Smooth muscle cell (in vitro differentiated cells): ENCODE results near the gene MYBPC2. TPM values are rescaled to one million over a fixed set of nuclear protein-coding genes. Genes with fewer than 3 reads are reported as not detected.

Experiments
- DNase-seq: peaks from one replicate; lab custom pipeline; 2025; ENCODE audit not compliant: unreplicated experiment; lab: John Stamatoyannopoulos, UW
- H2AFZ ChIP-seq: fragments of 200-600 bp; sonication (generic); 2 replicates; pipeline ENCODE4 v1.6.0; 2016; ENCODE audit warnings: antibody characterized with exemption, low read depth, mild to moderate bottlenecking
- H3F3A ChIP-seq: fragments of 200-600 bp; sonication (generic); 2 replicates; pipeline ENCODE4 v1.6.0; 2017; ENCODE audit warnings: antibody characterized with exemption, low read depth
- H3K27ac ChIP-seq: fragments of 200-600 bp; sonication (generic); 2 replicates; pipeline ENCODE4 v1.5.1; 2016; ENCODE audit warnings: low read depth, mild to moderate bottlenecking
- H3K27me3 ChIP-seq: fragments of 200-600 bp; sonication (generic); 2 replicates; pipeline ENCODE4 v1.6.1; 2016; ENCODE audit warnings: low read depth, mild to moderate bottlenecking
- H3K36me3 ChIP-seq: fragments of 200-600 bp; sonication (generic); 2 replicates; pipeline ENCODE4 v1.5.1; 2016; ENCODE audit warnings: low read depth
- H3K4me1 ChIP-seq: fragments of 200-600 bp; sonication (generic); 2 replicates; pipeline ENCODE4 v1.5.1; 2016; ENCODE audit warnings: low read depth
- H3K4me2 ChIP-seq: fragments of 200-600 bp; sonication (generic); 2 replicates; pipeline ENCODE4 v1.6.0; 2016; ENCODE audit warnings: mild to moderate bottlenecking
- H3K4me3 ChIP-seq: fragments of 200-600 bp; sonication (generic); 2 replicates; pipeline ENCODE4 v1.5.1; 2016; ENCODE audit warnings: mild to moderate bottlenecking
- H3K79me2 ChIP-seq: fragments of 200-600 bp; sonication (generic); 2 replicates; pipeline ENCODE4 v1.6.0; 2016; ENCODE audit warnings: low read depth, mild to moderate bottlenecking
- H3K9ac ChIP-seq: fragments of 200-600 bp; sonication (generic); 2 replicates; pipeline ENCODE4 v1.6.0; 2016; ENCODE audit warnings: low read depth
- H3K9me3 ChIP-seq: fragments of 200-600 bp; sonication (generic); replicated peaks from 2 replicates; pipeline ENCODE4 v1.5.1; 2016; ENCODE audit warnings: low read depth
- H4K20me1 ChIP-seq: fragments of 200-600 bp; sonication (generic); 2 replicates; pipeline ENCODE4 v1.6.0; 2016; ENCODE audit warnings: low read depth
- CTCF ChIP-seq: fragments of 200-600 bp; sonication (generic); IDR thresholded peaks from 2 replicates; pipeline ENCODE4 v1.5.1; 2017; ENCODE audit warnings: borderline replicate concordance, mild to moderate bottlenecking, antibody characterized with exemption; ENCODE audit not compliant: insufficient read depth, poor library complexity, severe bottlenecking
- WGBS: methylation state at CpG from one replicate; pipeline ENCODE4 v1.1.7; 2016; ENCODE audit warnings: low lambda C conversion rate; 5-methylcytosine and 5-hydroxymethylcytosine counted together
- polyA plus RNA-seq: library from polyadenylated mRNA; unstranded; fragments of >200 nt; fragmentation: Nextera tagmentation; extraction: Ambion mirVana; gene quantifications from 2 replicates; pipeline ENCODE4 v1.2.1, GENCODE V29; 2016
- total RNA-seq: library from RNA; depleted of rRNA; stranded (reverse); fragments of >200 nt; gene quantifications from 2 replicates; pipeline ENCODE4 v1.2.3, GENCODE V29; 2014

The MYBPC2 gene
- total and polyA plus RNA-seq, 2 experiments from 2014 or later = not detected

- Histone ChIP-seq H3K27me3 (no peaks in the 10 kb centered on the region), H3K4me1 (no peaks in the 10 kb centered on the region), H3K4me2 (no peak overlapping the region), H3K9ac (no peak overlapping the region), H3F3A (no peaks in the 10 kb centered on the region), H4K20me1 (no peaks in the 10 kb centered on the region), H2AFZ (no peak overlapping the region), H3K79me2 (no peaks in the 10 kb centered on the region), H3K27ac (no peak overlapping the region), H3K4me3 (no peak overlapping the region), H3K9me3 (no peaks in the 10 kb centered on the region), H3K36me3 (no peaks in the 10 kb centered on the region)
- TF ChIP-seq CTCF = no peak
- DNase-seq = no peak
- WGBS = 89% methylated on average over 19 of the region's 19 CpGs
These were observed 31.7 kb downstream of the MYBPC2 start for GRCh38 chr19:50464348-50464747.

- no peaks in the 10 kb centered on the region for H3K27me3 ChIP-seq
- 98% methylated on average over 8 of the region's 13 CpGs for WGBS
These were observed 32.3 kb downstream of the MYBPC2 start for GRCh38 chr19:50465000-50465399.

GRCh38 chr19:50465986-50466705 lies 33.5 kb downstream of the MYBPC2 start:
- H2AFZ ChIP-seq = no peak overlapping the region
- 55% methylated on average over 29 of the region's 29 CpGs for WGBS
- no peaks in the 10 kb centered on the region for H3K9me3 ChIP-seq

More at GRCh38 chr19:50465000-50465399, 32.3 kb downstream of the MYBPC2 start:
- Histone ChIP-seq H3K9me3 (no peaks in the 10 kb centered on the region), H3K4me1 (no peaks in the 10 kb centered on the region), H3K27ac (no peak overlapping the region), H3F3A (no peaks in the 10 kb centered on the region), H3K9ac (no peak overlapping the region), H3K4me3 (no peak overlapping the region), H3K79me2 (no peaks in the 10 kb centered on the region), H4K20me1 (no peaks in the 10 kb centered on the region), H3K4me2 (no peak overlapping the region), H2AFZ (no peak overlapping the region), H3K36me3 (no peaks in the 10 kb centered on the region)
- no peak for TF ChIP-seq CTCF
- no peak for DNase-seq

More at GRCh38 chr19:50465986-50466705, 33.5 kb downstream of the MYBPC2 start:
- no peaks in the 10 kb centered on the region for H3K4me1 ChIP-seq
- TF ChIP-seq CTCF = peak; percentile 26
- no peak overlapping the region for H3K4me3 ChIP-seq
- DNase-seq = no peak
- H3F3A ChIP-seq = no peaks in the 10 kb centered on the region
- no peak overlapping the region for H3K4me2 ChIP-seq
- H3K27me3 ChIP-seq = no peaks in the 10 kb centered on the region
- no peak overlapping the region for H3K9ac ChIP-seq
- no peaks in the 10 kb centered on the region for H3K79me2 ChIP-seq
- no peak overlapping the region for H3K27ac ChIP-seq
- H4K20me1 ChIP-seq = no peaks in the 10 kb centered on the region
- H3K36me3 ChIP-seq = no peaks in the 10 kb centered on the region
